Endometrium (tissue), 2 donors: ENCODE data around the gene LYPD6B.

Source experiments
- FAIRE-seq: peaks from 2 replicates; lab custom pipeline; 2012; peaks lifted over from hg19 to GRCh38; lab: Jason Lieb, UNC
- donor health status: control.
- donor health status: control.

The LYPD6B gene

DNA sequence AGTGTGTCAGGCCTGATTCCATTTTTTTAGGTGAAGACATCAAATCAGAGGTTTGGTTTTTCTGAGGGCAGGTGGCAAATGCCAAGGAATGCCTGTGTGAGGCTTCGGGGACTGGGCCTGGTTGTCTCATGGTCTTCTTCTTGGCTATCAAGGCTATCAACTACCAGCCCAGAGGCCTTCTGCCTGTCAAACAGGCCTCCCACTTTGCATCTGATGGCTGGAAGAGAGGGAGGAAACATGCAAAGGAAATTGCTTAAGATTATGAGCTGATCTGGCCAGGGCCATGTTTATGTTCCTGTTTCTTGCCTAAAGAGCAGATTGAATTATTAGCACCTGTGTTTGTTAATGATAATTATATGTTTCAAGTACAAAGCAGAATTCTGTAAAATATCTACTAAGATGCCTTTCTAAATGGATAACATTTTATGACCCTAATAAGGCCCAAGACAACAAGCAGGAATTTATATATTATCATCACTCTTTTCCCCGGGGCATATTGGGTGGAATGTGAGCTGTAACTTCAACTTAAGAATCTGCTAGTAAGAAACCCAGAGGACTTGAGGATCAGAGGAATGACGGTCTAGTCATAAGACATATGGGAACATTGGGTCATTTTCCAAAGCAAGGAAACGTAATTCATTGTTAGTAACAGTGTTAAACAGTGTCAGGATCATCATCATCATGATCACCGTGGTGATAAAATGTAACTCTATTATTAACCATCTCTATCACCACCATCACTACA, 123.2 kb downstream of the LYPD6B start:
- FAIRE-seq: no peak

DNA sequence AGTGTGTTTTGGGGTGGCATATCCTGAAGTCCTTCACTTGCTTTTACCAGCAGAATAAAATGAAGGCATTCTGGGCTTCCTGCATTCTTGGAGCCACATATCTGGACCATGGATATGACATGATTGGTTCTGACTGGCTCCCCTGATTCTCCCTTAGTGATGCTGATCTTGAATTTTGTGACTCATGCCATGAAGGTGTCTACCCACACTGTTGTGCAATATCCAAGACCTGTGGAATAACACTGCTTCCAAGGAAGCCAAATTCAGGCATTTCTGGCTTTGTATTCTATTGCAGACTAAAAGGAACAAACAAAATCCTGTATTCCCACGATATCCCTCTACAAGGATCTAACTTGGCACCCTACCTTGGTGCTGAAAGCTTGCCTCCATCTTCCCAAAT, 125.8 kb downstream of the LYPD6B start:
- FAIRE-seq: no peak

DNA sequence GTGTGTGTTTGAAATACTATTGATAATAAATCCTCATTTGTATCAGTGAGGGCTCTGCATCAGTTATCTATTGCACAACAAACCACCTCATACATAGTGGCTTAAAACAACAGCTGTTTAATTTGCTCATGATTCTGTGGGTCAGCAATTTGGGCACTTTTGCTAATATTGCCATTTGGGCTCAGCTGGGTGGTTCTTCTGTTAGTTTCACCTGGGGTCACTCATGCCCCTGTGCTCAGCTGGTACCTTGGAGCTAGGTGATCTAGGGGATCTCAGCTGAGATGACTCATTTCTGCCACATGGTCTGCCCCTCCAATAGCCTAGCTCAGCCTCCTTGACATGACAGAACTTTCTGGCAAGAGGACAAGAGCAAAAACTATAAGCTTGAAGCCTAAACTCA, 126.3 kb downstream of the LYPD6B start:
- FAIRE-seq: no peak

DNA sequence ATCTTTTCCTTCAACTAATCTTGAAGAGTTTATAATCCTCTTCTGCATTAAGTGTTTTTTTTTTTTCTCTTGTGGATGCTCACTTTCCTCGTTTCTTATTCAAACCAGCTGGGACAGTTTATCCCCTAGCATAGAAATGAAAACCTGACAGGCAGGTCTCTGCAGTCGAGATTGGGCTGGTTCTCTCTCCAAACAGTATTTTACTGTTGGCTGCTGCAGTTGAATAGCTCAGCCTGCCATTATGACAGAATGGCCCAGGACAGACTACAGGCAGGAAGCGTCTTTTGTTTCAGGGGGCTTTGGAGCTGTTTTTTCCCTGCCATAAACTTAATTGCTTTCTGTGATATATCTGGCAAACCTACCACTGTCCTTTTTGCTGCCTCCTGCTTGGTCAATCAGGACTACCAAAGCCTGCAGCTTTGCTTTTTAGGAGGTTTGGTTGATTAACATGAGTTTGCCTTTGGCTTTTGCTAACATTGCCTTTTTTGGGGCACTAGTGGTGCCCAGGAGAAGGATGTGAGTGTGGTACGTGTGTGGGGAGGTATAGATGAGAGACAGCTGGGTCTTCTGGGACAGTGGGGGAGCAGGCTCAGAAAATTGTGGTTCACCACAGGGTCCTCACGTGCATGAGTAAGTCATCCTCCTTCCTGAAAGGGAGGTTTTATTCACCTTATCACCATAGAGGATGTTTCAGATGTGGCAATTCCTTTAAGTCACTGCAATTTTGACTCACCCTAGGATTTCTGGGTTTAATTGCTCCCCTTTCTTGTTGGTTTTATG, 128.7 kb downstream of the LYPD6B start:
- no peak for FAIRE-seq

- FAIRE-seq: no peak
These were observed 129.4 kb downstream of the LYPD6B start for GRCh38 chr2:149167941-149168340.

GRCh38 chr2:149169656-149170055, 131.2 kb downstream of the LYPD6B start:
- no peak for FAIRE-seq

GRCh38 chr2:149170156-149170555, 131.7 kb downstream of the LYPD6B start:
- no peak for FAIRE-seq

DNA sequence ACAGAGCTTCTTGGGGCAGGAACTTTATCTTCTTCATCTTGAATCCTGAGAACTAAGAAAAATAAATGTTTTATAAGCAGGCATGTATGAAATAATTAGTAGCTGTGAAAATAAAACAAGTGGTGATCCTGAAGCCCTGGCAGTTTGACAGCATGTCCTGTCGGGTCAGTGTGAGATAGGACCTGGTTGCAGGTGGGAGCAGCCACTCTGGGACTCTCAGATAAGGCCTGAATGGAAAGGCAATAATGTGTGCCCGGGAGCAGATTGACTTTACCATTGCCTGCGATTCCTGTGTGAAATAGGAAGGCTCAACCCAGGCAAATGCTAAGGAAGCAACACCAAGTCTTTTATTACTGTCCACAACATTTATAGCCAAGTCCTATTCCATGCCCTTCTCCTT, 132.4 kb downstream of the LYPD6B start:
- no peak for FAIRE-seq

- no peak for FAIRE-seq
These were observed 134.7 kb downstream of the LYPD6B start for GRCh38 chr2:149173220-149173619.

GRCh38 chr2:149175956-149176355, 137.5 kb downstream of the LYPD6B start:
- FAIRE-seq: no peak

- FAIRE-seq: no peak
These were observed 140.1 kb downstream of the LYPD6B start for GRCh38 chr2:149178612-149179011.

DNA sequence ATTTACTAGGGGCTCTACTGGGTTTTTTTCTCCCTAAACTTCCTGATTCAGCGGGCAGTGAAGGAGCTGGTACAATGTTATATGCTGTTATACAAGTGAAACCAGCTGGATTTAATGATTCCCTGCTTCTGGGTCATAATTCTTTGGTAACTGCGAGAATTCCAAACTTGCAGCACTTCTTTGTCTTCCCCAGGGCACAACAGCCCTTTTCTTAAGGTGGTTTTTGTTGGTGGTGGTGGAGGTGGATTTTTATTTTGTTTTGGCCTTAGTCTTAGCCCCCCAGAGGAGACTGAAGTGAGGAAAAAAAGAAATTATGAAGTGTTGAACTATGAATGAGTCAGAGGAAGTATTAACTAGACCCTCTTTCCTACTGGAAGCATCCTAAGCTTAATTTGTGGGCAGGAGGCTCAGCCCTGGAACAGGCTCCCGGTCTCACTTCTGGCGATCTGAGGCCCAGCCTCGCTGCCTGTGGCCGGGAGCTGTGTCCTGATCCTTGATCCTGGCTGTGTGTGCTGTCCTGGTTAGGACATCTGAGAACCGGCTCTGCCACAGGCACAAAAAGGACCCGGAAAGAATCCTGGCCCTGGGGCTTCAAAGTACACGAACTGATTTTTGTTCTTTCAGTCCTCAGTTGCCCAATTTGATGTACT, 141.9 kb downstream of the LYPD6B start:
- no peak for FAIRE-seq

DNA sequence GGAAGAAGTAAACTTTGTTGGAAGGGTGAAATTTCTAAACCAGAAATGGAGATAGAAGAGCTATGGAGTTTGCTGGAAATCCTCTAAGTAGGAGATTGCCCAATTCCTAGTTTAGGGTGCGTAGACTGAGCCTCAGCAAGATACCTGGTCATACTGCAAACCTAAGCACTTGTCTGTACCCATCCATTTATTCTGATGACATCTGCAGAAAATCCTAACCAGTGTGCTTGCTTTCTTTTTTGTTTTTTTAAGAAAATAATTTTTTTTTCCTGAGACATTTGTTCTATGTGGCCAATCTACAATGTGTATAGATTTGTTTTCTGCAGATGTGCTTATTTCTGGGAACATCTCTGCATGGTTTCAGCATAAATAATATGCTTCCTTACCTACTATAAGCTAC, 144.7 kb downstream of the LYPD6B start:
- no peak for FAIRE-seq

DNA sequence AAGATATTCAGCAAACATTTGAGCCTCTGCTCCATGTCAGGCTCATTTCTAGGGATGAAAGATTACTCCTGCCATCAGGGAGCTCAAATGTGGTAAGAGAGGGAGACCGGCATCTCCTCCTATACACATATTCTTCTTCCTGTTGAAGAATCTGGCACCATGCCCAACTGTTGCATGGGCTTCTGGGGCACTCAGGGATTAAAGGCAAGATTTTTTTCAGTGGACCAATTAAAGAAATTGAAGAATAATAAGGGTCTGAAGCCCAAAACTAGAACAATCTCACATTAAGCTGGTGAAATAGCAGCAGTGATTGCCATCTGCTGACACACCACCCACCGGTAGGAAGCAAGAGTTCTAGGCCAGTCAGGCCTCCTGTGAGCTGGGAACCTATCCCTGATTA, 146.5 kb downstream of the LYPD6B start:
- no peak for FAIRE-seq

DNA sequence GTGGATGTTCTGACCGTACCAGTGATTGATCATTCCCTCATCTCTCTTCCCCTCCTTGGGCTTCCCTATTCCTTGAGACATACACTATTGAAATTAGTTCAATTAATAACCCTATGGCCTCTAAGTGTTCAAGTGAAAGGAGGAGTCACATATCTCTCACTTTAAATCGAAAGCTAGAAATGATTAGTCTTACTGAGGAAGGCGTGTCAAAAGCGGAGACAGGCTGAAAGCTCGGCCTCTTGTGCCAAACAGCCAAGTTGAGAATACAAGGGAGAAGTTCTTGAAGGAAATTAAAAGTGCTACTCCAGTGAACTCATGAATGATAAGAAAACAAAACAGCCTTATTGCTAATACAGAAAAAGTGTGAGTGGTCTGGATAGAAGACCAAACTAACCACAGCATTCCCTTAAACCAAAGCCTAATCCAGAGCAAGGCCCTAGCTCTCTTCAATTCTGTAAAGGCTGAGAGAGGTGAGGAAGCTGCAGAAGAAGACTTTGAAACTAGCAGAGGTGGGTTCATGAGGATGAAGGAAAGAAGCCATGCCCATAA, 147.5 kb downstream of the LYPD6B start:
- no peak for FAIRE-seq

DNA sequence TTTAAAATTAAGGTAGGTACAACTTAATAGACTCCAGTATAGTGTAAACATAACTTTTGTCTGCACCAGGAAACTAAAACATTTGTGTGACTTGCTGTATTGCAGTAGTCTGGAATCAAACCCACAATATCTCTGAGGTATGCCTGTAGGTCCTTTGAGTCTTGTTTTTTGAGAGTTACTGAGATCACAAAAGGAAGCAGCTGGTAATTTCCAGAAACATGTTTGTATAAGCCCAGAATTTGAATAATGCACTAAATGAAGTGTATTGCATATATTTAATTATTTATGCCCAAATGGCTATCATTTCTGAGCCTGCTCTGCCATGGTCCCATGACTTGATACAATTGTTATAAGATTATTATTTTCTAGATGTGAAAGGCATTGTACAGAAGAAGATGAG, 148.6 kb downstream of the LYPD6B start:
- FAIRE-seq: no peak

- FAIRE-seq: no peak
These were observed 149.8 kb downstream of the LYPD6B start for GRCh38 chr2:149188291-149188690.

GRCh38 chr2:149189769-149190168, 151.3 kb downstream of the LYPD6B start:
- no peak for FAIRE-seq

GRCh38 chr2:149191915-149192314, 153.4 kb downstream of the LYPD6B start:
- FAIRE-seq: no peak

DNA sequence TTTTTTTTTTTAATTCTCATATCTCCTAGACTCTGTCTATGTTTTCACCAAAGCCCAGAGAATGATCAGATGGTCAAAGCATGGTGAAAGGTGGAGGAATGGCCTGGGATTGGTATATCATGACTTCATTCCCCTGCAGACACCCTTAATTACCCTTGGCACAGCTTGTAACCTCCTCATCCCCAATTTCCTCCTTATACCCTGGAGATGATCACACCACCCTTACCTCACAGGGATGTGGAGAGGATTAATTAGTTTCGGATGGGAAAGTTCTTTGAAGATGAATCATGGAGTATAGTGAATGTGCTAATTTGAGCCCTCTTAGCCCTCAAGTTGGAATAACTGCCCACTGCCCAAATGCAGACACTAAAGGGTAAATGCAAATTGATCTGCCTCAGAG, 153.9 kb downstream of the LYPD6B start:
- FAIRE-seq: no peak

GRCh38 chr2:149200109-149200520, 161.6 kb downstream of the LYPD6B start:
- FAIRE-seq: no peak

DNA sequence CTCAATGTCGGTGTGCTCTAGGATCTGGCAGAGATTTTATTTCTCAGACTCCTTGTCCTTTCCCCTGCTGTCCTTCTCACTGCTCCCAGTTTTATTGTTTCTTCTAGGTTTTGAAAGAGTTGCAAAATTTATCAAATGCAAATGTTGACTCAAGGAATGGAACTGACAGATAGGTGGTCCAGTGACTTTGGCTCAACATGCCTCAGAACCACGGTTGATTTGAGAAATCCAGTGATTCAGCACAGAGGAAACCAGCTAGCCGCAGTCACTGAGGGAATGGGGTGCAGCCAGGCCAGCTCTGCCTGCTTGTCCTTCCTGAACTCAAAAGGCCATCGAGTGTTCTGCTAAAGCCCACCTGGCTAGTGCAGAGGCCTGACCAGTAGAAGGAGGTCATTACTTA, 166.2 kb downstream of the LYPD6B start:
- no peak for FAIRE-seq

- no peak for FAIRE-seq
These were observed 166.6 kb downstream of the LYPD6B start for GRCh38 chr2:149205143-149205542.
